Spleen (tissue), 7 donors: ENCODE measurements around the gene DLG1.

Source experiments
- CTCF ChIP-seq, 11 experiments: fragments of 200-600 bp in 7 of 11; fragments of 450-650 bp in 4 of 11; sonication (generic) in 4 of 11; IDR thresholded peaks in 8 of 11; conservative IDR thresholded peaks in 3 of 11; 1 replicate in 7 of 11; 2 replicates in 4 of 11; pipeline versions ENCODE4 v1.4.0 to v1.8.0; 2016 to 2021; ENCODE audit warnings: antibody characterized with exemption in 11 of 11, inconsistent platforms in 4 of 11, mild to moderate bottlenecking in 1 of 11
- POLR2A ChIP-seq, 3 donors: fragments of 450-650 bp; IDR thresholded peaks; one replicate each; pipeline ENCODE4 v1.5.1; 2017; ENCODE audit warnings: antibody characterized with exemption in 3 of 3, mild to moderate bottlenecking in 1 of 3
- POLR2AphosphoS5 ChIP-seq, 3 donors: sonication (generic); formaldehyde crosslinking; IDR thresholded peaks; one replicate each; pipeline ENCODE4 v1.5.1; 2017; ENCODE audit warnings: antibody characterized with exemption in 3 of 3
- donor health status: DM: no; HTN: no; CAD: no; lungs with moderate emphysema.
- donor health status: DM: no; HTN: no; CAD: no.
- donor health status: DM: no; HTN: no; CAD: no.

GRCh38 chr3:197206913-197207312 is 91.5 kb downstream of the DLG1 start:
- TF ChIP-seq CTCF (IDR thresholded peaks at IDR 0.05 in 8 of 11, conservative IDR thresholded peaks at IDR 0.05 in 3 of 11) (no peak), POLR2AphosphoS5 (IDR thresholded peaks at IDR 0.05) (no peak), POLR2A (IDR thresholded peaks at IDR 0.05) (no peak)
